ENCODE data around the gene SAPCD2. TPM values are rescaled to one million over a fixed set of nuclear protein-coding genes. Genes with fewer than 3 reads are reported as not detected.

Gene SAPCD2
- polyA plus RNA-seq, 10 donors = 1.9 to 7.1 (median 3.9) TPM

DNA sequence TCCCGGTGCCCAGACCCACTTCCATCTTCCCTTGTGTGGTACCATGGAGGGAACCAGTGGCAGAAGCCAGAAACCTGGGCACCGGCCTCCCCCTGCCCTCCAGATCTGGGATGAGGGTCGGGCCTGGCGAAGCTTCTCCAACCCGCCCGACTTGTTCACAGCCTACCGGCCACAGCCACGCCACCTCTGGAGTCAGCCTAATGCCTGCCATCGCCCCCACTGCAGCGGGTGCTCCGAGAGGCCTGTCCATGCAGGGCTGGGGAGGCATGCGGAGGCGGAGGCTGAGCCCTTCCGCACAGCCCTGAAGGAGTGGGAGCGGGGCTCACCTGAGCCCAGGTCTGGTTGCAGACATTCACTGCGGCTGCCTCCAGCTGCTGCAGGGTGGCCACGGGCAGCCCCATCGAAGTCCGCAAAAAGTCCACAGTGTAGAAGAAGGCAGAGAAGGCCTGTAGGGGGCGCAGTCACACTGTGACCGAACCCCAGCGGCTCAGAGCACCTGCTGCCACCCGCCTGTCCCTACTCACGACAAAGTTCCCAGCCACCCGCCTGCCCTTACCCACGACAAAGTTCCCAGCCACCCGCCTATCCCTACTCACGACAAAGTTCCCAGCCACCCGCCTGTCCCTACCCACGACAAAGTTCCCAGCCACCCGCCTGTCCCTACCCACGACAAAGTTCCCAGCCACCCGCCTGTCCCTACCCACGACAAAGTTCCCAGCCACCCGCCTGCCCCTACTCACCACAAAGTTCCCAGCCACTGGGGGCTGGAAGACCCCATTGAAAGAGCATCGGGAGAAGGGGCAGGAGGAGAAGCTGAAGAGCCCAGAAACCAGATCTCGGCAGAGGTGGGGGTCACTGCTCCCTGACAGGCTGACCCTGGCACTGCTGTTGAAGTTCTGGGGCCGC is 20.6 kb downstream of the SAPCD2 start:
- DNase-seq = peak in 2 of 3 donors; percentile 65 to 75

DNA sequence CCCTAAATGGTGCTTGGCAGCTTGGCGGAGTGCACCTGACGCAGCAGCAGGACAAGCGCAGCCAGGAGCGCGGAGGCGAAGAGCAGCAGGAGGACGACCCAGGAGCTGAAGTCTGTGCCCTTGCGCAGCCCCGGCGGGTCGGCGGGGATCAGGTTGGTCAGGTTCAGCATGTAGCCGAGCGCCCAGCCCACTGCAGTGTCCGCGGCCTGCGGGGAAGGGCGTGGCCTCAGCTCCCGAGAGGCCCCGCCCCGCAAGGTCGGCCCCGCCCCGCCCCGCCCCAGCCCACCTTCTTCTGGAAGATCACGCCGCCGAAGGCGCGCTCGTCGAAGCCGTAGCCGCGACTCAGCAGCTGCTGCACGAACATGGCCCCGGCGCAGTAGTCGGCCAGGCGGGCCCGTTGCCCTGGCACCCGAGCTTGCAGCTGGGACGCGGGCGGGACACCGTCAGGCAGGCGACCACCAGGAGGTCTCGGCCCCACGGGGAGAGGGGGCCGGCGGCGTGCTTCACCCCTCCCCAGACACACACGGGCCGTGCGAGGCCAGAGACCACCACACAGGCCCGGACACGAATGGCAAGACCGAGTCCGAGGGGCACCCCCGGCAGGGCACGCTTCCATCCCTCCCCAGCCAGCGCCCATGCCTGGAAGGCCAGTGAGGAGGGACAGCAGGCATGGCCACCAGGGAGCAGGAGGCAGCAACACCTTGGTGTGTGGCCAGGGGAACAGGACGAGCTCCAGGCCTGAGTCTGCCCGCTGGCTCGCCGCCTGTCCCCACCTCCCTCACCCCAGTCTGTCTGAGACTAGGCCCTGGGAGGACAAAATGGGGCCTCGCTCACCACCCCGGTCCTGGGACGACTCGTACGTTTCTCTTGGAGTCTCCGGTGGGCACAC is 21.5 kb downstream of the SAPCD2 start:
- DNase-seq = no peak

DNA sequence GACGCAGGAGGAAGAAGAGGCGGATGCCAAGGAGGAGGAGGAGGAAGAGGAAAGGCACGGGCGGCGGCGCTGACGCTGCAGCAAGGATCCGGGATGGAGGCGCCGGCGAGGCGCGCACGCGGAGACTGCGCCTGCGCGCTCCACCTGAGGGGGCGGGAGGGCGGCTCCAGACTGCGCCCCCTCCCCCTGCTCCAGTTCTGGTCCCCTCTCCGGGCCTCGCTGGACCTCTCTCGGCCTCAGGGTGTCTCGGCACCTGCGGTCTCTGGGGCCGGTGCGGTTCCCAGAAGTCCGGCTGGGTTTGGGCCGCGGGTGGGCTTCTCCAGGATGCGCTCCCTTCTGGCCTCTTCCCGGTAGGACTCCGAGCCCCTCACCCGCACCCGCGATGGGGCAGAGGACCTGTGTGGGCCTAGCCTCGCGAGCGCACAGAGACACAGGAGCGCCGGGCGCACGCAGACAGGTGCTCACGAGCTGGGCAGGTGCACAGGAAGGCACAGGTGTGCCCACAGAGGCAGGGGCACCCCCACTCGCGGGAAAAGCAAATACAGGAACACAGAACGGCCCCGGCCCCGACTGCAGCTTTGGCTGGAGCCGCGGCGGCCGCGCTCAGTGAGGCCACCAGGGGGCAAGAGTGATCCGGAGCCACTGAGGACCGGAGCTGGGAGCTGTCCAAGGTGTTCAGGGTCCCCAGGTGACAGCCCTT is 24.1 kb downstream of the SAPCD2 start, which contains the start of gene NPDC1:
NPDC1 (minus strand) TSS at position 90 of the 700 bp plus-strand sequence. CDS start 188 bp downstream, outside the sequence.
- peak in 2 of 3 donors; percentile 84 to 92 for DNase-seq

DNA sequence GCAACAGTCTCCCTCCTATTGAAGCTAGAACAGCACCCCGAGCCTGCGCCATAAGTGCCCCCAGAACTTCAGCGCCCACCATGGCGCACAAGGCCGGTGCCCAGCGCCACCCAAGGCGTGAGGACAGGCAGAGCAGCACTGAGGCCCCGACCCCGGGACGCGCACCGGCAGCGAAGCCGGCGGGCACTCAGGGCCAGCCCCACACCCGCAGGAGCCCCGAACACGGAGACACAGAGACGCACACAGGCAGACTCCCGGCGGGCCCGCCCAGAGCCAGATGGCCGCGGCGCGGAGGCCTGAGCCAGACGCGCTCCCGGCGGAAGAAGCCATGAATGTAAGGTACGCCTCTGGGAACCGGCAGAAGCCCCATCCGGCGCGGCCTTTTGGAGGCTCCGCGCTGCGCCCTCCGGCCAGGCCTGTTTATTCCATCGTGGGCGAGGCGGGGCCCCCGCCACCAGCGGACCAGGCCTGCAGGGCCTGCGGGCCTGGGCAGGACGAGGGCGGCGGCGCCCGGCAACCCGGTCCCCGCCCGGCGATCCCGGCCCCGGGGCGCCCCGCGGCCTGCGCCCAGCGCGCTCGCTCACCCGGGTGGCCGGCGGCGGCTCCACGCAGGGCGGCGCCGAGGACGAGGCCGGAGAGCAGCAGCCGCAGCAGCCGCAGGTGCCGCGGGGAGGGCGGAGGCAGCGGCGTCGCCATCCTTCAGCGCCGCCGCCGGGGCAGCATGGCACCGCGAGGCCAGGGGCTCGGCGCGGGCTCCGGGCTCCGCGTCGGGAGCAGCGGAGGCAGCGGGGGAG is 24.9 kb downstream of the SAPCD2 start:
- DNase-seq = peak in 1 of 3 donors; percentile 74

GRCh38 chr9:137044502-137045177 is 25.7 kb downstream of the SAPCD2 start:
- DNase-seq = no peak

DNA sequence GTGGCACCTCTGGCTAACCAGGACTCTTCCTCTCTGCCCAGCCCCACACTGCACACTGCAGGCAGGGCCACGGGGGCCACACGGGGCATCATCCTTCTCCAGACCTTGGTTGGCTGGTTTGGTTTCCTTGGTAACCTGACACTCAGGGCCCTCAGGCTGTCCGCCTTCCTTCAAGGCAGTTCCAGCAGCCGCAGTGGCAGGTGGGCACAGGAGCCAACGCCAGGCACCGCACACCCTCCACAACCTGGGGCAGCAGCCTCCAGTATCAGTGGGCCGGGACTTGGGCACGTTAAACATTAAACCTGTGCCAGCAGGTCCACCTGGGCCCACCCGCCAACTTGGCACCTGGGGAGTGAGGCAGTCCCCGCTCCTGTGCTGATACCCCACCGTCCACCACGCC is 26.3 kb downstream of the SAPCD2 start:
- no peak for DNase-seq

DNA sequence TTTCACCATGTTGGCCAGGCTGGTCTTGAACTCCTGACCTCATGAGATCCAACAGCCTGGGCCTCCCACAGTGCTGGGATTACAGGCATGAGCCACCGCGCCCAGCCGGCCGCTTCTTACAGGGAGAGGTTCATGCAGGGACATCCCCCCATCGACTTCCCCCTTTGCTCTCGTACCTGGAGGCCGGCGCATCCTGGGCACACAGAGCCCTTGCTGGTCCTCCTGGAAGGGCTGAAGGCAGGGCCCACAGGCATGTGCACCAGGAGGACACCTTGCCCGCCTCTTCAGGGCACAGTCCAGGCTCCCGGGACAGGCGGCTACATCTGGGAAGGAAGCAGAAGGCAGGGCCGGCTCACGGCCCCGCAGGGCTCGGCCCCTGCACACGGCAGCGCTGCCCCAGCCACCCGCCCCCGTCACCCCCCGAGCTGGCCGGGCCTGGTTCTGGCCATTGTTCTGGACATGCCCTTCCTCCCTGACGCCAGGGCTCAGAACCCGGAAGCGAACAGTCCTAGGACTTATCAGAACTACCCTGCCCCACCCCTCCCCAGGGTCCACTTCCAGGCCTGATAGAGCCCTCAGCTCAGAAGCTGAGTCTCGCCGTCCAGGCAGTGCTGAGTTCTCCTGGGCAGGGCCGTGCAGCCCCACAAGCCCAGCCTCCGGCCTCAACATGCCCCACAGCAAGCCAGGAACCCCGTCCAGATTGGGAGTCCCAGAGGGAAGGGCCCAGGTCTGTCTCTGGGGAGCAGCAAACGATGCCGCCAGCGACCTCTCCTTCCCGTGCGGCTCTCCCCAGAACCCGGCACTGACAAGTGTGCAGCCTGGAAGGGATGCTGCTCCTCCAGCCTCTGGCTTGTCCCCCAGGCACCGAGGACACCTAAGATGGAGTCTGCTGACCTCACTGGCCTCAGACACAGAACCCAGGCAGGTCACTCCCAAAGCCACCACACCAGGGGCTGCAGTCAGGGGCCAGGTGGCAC is 27.3 kb downstream of the SAPCD2 start:
- DNase-seq = no peak

DNA sequence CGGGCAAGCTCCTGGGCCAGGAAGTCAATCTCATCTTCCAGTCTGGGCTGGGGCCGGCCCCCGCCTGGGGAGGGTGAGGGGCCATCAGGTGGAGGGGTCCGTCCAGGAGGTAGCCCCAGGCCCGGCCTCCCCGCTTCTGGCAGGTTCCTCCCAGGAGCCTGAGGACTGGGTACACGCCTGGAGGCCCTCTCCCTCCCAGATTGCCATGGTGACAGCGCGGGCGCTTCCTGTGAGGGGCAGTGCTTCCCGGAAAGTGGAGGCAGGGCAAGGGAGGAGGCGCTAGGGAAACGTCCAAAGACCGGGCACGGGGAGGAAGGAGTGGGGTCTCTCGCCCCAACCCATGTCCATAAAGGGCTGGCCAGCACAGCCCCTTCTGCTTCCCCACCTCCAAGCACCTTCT is 29.2 kb downstream of the SAPCD2 start:
- no peak for DNase-seq

- no peak for DNase-seq
Observed at GRCh38 chr9:137040568-137040967, 29.8 kb downstream of the SAPCD2 start.

GRCh38 chr9:137039611-137040366 is 30.6 kb downstream of the SAPCD2 start:
- DNase-seq = no peak

GRCh38 chr9:137038916-137039315 is 31.4 kb downstream of the SAPCD2 start:
- no peak for DNase-seq

DNA sequence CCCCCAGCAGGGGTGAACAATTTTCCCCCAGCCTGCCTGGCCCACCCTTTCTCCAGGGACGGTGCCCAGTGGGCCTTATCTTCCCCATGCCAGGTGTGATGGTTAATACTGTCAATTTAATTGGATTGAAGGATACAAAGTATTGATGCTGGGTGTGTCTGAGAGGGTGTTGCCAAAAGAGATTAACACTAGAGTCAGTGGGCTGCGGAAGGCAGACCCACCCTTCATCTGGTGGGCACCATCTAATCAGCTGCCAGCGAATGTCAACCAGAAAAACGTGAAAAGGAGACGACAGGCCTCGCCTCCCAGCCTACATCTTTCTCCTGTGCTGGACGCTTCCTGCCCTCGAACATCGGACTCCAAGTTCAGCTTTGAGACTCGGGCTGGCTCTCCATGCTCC is 32.9 kb downstream of the SAPCD2 start:
- DNase-seq = no peak

DNA sequence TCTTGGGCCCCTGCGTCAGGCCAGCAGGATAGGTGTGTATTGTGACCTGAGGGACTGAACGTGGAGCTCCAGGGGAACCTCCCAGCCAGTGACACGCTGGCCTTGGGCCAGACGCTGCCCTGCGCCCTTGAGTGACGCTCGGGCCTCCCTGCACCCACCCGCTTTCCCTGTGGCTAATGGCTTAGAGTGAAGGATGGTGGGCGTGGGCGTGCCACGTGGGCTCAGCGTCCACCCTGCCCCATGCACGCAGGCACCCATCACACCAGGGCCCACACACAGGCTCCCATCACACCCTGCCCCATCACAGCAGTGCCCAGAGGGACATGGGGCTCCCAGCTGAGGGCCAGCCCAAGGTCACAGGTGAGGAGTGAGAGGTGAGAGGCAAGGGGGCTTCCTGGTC is 33.3 kb downstream of the SAPCD2 start:
- DNase-seq = no peak

GRCh38 chr9:137035937-137036336 is 34.4 kb downstream of the SAPCD2 start:
- no peak for DNase-seq

GRCh38 chr9:137035507-137035834 is 34.9 kb downstream of the SAPCD2 start:
- no peak for DNase-seq

DNA sequence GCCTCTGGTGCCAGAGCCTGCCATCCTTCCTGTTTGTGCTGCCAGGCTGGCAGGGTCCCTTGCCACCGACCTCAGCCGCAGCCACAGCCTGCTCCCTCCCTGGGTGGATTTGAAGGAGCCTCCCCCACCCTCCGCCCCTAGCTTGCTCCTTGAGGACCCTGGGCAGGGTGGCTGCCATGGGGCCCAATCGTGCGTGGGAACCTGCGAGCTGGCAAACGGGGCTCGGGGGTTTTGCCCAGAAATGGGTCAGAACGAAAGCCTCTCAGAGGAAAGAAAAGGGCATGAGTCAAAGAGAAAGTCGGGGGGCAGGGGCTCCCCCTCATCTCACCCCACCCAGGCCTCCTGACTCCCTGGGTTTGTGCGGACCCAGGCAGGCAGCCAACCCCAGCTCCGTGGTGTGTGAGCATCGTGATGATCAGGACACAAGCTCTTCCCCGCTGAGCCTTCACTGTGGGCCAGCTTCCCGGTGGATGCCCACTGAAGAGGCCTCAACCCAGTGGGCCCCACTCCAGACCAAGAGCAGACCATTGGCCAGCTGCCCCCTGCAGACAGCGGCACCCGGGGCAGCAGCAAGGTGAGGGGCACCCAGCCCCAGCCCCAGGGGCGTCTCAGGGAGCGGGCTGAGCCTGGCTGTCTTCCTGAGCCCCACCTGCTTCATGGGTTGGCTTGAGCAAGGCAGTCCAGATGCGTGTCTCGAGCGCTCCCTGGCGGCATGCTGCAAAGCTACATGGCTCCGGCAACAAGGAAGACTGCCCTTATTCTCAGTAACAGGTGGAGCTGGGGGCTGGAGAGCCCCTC is 35.4 kb downstream of the SAPCD2 start:
- peak; percentile 69 to 93 (median 88) for DNase-seq

DNA sequence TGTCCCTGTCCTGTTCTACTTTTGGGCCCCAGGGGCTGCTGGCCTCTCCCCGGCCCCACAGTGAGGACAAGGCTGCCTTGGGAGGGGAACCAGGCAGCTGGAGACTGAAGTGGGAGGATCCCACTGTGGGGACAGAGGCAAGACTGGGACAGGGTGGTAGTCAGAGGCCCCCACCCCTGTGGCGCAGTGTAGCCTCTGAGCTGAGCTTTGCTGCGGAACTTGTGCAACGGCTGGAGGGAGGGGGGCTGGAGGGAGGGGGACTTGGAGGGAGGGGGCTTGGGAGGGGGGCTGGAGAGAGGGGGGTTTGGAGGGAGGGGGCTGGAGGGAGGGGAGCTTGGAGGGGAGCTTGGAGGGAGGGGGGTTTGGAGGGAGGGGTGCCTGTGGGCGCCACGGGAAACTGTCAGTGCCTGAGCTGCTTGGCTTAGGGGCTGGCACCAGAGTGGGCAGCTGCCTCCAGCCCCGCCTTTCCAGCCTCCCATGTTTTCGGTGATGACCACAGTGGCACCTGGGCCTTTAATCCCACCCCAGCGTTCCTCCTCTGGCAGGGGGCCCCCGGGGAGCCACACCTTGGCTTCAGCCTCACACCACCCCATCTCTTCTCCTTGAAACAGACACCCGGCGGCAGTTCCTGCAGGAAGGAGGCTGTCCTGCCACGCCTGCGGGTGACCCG is 36.2 kb downstream of the SAPCD2 start:
- no peak for DNase-seq

Measured in muscle of back (tissue), 11 donors.